ENCODE measurements around the gene PMEL.

- no peak for TF ChIP-seq HMG20B (CRISPR knock-in tag; IDR thresholded peaks at IDR 0.05)
- no peak for TF ChIP-seq KLF1 (tag; IDR thresholded peaks at IDR 0.05)
- no peak for TF ChIP-seq L3MBTL2 (IDR thresholded peaks at IDR 0.05)
- TF ChIP-seq, protein P1, sequence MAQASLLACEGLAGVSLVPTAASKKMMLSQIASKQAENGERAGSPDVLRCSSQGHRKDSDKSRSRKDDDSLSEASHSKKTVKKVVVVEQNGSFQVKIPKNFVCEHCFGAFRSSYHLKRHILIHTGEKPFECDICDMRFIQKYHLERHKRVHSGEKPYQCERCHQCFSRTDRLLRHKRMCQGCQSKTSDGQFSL (CRISPR knock-in tag; IDR thresholded peaks at IDR 0.05): no peak
- TF ChIP-seq, protein P1 (tag; IDR thresholded peaks at IDR 0.05): no peak
- TF ChIP-seq MYC (IDR thresholded peaks at IDR 0.05; ENCODE audit: low read depth, low read length): no peak
- TF ChIP-seq MYC (CRISPR knock-in tag; IDR thresholded peaks at IDR 0.05; ENCODE audit: borderline replicate concordance, low read depth): no peak
- TF ChIP-seq RFX5 (IDR thresholded peaks at IDR 0.05; ENCODE audit: low read depth, low read length): no peak
- TF ChIP-seq REST (IDR thresholded peaks at IDR 0.05; ENCODE audit: borderline replicate concordance): no peak
- no peak for TF ChIP-seq REST (CRISPR knock-in tag; IDR thresholded peaks at IDR 0.05; ENCODE audit: low read depth)
- TF ChIP-seq EP300 (IDR thresholded peaks at IDR 0.05; ENCODE audit: low read length): no peak
- TF ChIP-seq, protein P2, sequence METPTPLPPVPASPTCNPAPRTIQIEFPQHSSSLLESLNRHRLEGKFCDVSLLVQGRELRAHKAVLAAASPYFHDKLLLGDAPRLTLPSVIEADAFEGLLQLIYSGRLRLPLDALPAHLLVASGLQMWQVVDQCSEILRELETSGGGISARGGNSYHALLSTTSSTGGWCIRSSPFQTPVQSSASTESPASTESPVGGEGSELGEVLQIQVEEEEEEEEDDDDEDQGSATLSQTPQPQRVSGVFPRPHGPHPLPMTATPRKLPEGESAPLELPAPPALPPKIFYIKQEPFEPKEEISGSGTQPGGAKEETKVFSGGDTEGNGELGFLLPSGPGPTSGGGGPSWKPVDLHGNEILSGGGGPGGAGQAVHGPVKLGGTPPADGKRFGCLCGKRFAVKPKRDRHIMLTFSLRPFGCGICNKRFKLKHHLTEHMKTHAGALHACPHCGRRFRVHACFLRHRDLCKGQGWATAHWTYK (CRISPR knock-in tag; IDR thresholded peaks at IDR 0.05): no peak
- TF ChIP-seq SREBF2 (CRISPR knock-in tag; IDR thresholded peaks at IDR 0.05): no peak
- no peak for TF ChIP-seq ZNF12 (CRISPR knock-in tag; IDR thresholded peaks at IDR 0.05)
These were observed 30.1 kb downstream of the PMEL start for GRCh38 chr12:55935738-55936151.
